HepG2 (cell line): Measurements from ENCODE around the gene MTSS2. TPM values are rescaled to one million over a fixed set of nuclear protein-coding genes. Genes with fewer than 3 reads are reported as not detected.

Experiments used
- ATF7-NPFF ChIP-seq: sonication (generic); formaldehyde crosslinking; IDR thresholded peaks from 2 replicates; pipeline ENCODE4 v1.8.1; 2023; ENCODE audit warnings: mild to moderate bottlenecking, low read depth, missing genetic modification reagents, moderate library complexity
- ESRRA ChIP-seq: sonication (generic); formaldehyde crosslinking; IDR thresholded peaks from 2 replicates; pipeline ENCODE4 v1.5.1; 2020; ENCODE audit warnings: mild to moderate bottlenecking, low read depth, missing genetic modification reagents
- HES4 ChIP-seq: sonication (generic); formaldehyde crosslinking; IDR thresholded peaks from 2 replicates; pipeline ENCODE4 v1.9.0; 2021; ENCODE audit warnings: mild to moderate bottlenecking, missing genetic modification reagents, borderline replicate concordance
- HNF1B ChIP-seq: sonication (generic); formaldehyde crosslinking; IDR thresholded peaks from 2 replicates; pipeline ENCODE4 v1.5.1; 2020; ENCODE audit warnings: mild to moderate bottlenecking, moderate library complexity, missing genetic modification reagents
- HNRNPK ChIP-seq: fragments of 200-400 bp; formaldehyde crosslinking; IDR thresholded peaks from 2 replicates; pipeline ENCODE4 v1.6.1; 2018; ENCODE audit warnings: low read length, low read depth, moderate library complexity, mild to moderate bottlenecking; ENCODE audit not compliant: poor library complexity, severe bottlenecking
- KLF9 ChIP-seq: IDR thresholded peaks from 2 replicates; pipeline ENCODE4 v1.6.1; 2016; ENCODE audit warnings: low read depth
- MAZ ChIP-seq, 2 experiments: sonication (generic) in 1 of 2; formaldehyde crosslinking in 1 of 2; IDR thresholded peaks; 2 replicates each; pipeline versions ENCODE4 v1.5.0 to v1.6.1; 2012 to 2020; ENCODE audit warnings: low read depth in 2 of 2, mild to moderate bottlenecking in 2 of 2, borderline replicate concordance in 1 of 2, improper control_type of control experiment in 1 of 2, low read length in 1 of 2, missing genetic modification reagents in 1 of 2, moderate library complexity in 1 of 2
- NFE2 ChIP-seq: sonication (generic); formaldehyde crosslinking; IDR thresholded peaks from 2 replicates; pipeline ENCODE4 v1.4.0; 2020; ENCODE audit warnings: missing genetic modification reagents
- NFE2L1 ChIP-seq: sonication (generic); formaldehyde crosslinking; IDR thresholded peaks from 2 replicates; pipeline ENCODE4 v1.4.0; 2020; ENCODE audit warnings: missing genetic modification reagents, mild to moderate bottlenecking, borderline replicate concordance
- NR3C1 ChIP-seq: sonication (generic); formaldehyde crosslinking; IDR thresholded peaks from 2 replicates; pipeline ENCODE4 v1.4.0; 2020; ENCODE audit warnings: missing genetic modification reagents
- NRL ChIP-seq: sonication (generic); formaldehyde crosslinking; IDR thresholded peaks from 2 replicates; pipeline ENCODE4 v1.5.0; 2020; ENCODE audit warnings: missing genetic modification reagents, mild to moderate bottlenecking, moderate library complexity, borderline replicate concordance
- RARA ChIP-seq: IDR thresholded peaks from 2 replicates; pipeline ENCODE4 v1.6.1; 2016; ENCODE audit warnings: missing genetic modification reagents, missing compliant biosample characterization
- YY1 ChIP-seq: IDR thresholded peaks from 2 replicates; pipeline ENCODE4 v1.6.1; 2011; ENCODE audit warnings: low read length, low read depth, moderate library complexity, mild to moderate bottlenecking; ENCODE audit not compliant: insufficient read depth, insufficient replicate concordance
- ZNF224 ChIP-seq: sonication (generic); formaldehyde crosslinking; IDR thresholded peaks from 2 replicates; pipeline ENCODE4 v1.5.0; 2020; ENCODE audit warnings: mild to moderate bottlenecking, missing genetic modification reagents
- ZNF556 ChIP-seq: sonication (generic); formaldehyde crosslinking; IDR thresholded peaks from 2 replicates; pipeline ENCODE4 v1.4.0; 2020; ENCODE audit warnings: mild to moderate bottlenecking, missing genetic modification reagents, borderline replicate concordance
- ZNF609 ChIP-seq: sonication (generic); formaldehyde crosslinking; IDR thresholded peaks from 2 replicates; pipeline ENCODE4 v1.4.0; 2020; ENCODE audit warnings: mild to moderate bottlenecking, missing genetic modification reagents, borderline replicate concordance
- ZNF652 ChIP-seq: IDR thresholded peaks from 2 replicates; pipeline ENCODE4 v1.6.1; 2016; ENCODE audit warnings: low read depth, borderline replicate concordance
- polyA plus RNA-seq, 8 experiments: library from polyadenylated mRNA; depleted of rRNA in 3 of 8; stranded (reverse) in 7 of 8; unstranded in 1 of 8; fragments of >200 nt; fragmentation: Illumina TruSeq in 4 of 8; extraction: Trizol in 4 of 8; gene quantifications; 2 replicates each; pipeline versions ENCODE4 v1.2.1 to v1.2.3, GENCODE V29; 2011 to 2016; ENCODE audit warnings: low read depth in 4 of 8, missing spikeins in 1 of 8, mixed read lengths in 1 of 8; ENCODE audit not compliant: insufficient read depth in 1 of 8
- total RNA-seq, 5 experiments: library from RNA; depleted of rRNA; stranded (reverse); fragments of >200 nt; fragmentation: Illumina TruSeq; extraction: Trizol; gene quantifications; 2 replicates each; pipeline ENCODE4 v1.2.3, GENCODE V29; 2016; ENCODE audit warnings: low read depth in 1 of 5
- TF ChIP-seq, protein P1 (sequence below): sonication (generic); formaldehyde crosslinking; IDR thresholded peaks from 2 replicates; pipeline ENCODE4 v1.8.1; 2023; ENCODE audit warnings: mild to moderate bottlenecking, moderate library complexity, missing genetic modification reagents
- TF ChIP-seq, protein P2 (sequence below): sonication (generic); formaldehyde crosslinking; IDR thresholded peaks from 2 replicates; pipeline ENCODE4 v1.5.0; 2020; ENCODE audit warnings: missing genetic modification reagents

Gene MTSS2
- total and polyA plus RNA-seq, 2 of the 13 experiments (the other 11 are each of a cell fraction or from before 2014, with no cell fraction given): 132 to 242 TPM

GRCh38 chr16:70725024-70725911 is 39.4 kb upstream of the MTSS2 start (continued):
- TF ChIP-seq HNF1B (CRISPR knock-in tag) (no peak; the same call in 1 of the 2 replicates), ZNF609 (CRISPR knock-in tag) (peak; percentile 92), NFE2 (CRISPR knock-in tag) (peak; percentile 42; the same call in 1 of the 2 replicates), HES4 (CRISPR knock-in tag) (0 out of 2 replicates have a peak, but pooled peaks have one; percentile 16), NR3C1 (CRISPR knock-in tag) (no peak), MAZ (IDR thresholded peaks at IDR 0.05; ENCODE audit: borderline replicate concordance, low read depth, low read length) (peak; percentile 94), MAZ (CRISPR knock-in tag; IDR thresholded peaks at IDR 0.05; ENCODE audit: low read depth) (peak; percentile 93), NFE2L1 (CRISPR knock-in tag) (0 out of 2 replicates have a peak, but pooled peaks have one; percentile 44), ZNF652 (peak; percentile 48; the same call in 1 of the 2 replicates), KLF9 (CRISPR knock-in tag) (peak; percentile 45; the same call in 1 of the 2 replicates), YY1 (peak; percentile 52), ATF7-NPFF (CRISPR knock-in tag) (peak; percentile 86), ESRRA (CRISPR knock-in tag) (peak; percentile 73; the same call in 1 of the 2 replicates), ZNF224 (CRISPR knock-in tag) (peak; percentile 34; the same call in 1 of the 2 replicates), RARA (CRISPR knock-in tag) (peak; percentile 72), ZNF556 (CRISPR knock-in tag) (peak; percentile 90), HNRNPK (peak; percentile 54), NRL (no peak; the same call in none of the 2 replicates)
- TF ChIP-seq, protein P1, sequence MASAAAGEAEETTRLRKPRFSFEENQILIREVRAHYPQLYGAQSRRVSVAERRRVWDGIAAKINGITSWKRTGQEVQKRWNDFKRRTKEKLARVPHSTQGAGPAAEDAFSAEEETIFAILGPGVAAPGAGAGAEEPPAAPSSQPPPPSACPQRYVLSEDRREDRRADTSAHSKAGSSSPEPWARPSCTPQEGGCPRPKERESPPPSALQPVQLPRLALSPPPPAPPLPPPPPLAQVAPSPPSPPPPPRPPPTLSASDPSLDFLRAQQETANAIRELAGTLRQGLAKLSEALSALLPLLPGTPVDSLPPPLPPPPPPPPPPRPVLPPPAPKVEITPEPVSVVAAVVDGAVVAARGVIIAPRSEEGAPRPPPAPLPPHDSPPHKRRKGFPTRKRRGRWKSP: peak; percentile 61
- TF ChIP-seq, protein P2, sequence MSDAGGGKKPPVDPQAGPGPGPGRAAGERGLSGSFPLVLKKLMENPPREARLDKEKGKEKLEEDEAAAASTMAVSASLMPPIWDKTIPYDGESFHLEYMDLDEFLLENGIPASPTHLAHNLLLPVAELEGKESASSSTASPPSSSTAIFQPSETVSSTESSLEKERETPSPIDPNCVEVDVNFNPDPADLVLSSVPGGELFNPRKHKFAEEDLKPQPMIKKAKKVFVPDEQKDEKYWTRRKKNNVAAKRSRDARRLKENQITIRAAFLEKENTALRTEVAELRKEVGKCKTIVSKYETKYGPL (CRISPR knock-in tag): peak; percentile 92
